Body of pancreas (tissue), 4 donors: ENCODE measurements around the gene PGBD1. TPM values are rescaled to one million over a fixed set of nuclear protein-coding genes. Genes with fewer than 3 reads are reported as not detected.
"Not testable (repeated sequence)": the region's sequence is repeated elsewhere in the genome, so short reads cannot be mapped to it uniquely, and the experiment has no call there.

Source experiments
- ATAC-seq: fragments of 150-250 bp; one replicate; pipeline ENCODE4 v1.9.1; 2016
- DNase-seq, 4 donors: peaks; one replicate each; pipeline ENCODE4 v3.0.0-alpha.2; 2019
- H3K27ac ChIP-seq, 4 donors: fragments of 200-600 bp; sonication (generic); 1 replicate in 3 of 4; 2 replicates in 1 of 4; pipeline versions ENCODE4 v1.5.1 to v1.6.1; 2016 to 2019; ENCODE audit warnings: mild to moderate bottlenecking in 1 of 4, mixed read lengths in 1 of 4, moderate library complexity in 1 of 4
- H3K27me3 ChIP-seq, 2 donors: fragments of 200-600 bp; sonication (generic); one replicate each; pipeline ENCODE4 v1.6.0; 2016; ENCODE audit warnings: mild to moderate bottlenecking in 1 of 2
- H3K36me3 ChIP-seq, 2 donors: fragments of 200-600 bp; sonication (generic); replicated peaks in 1 of 2; 2 replicates each; pipeline ENCODE4 v1.5.1; 2016; ENCODE audit warnings: low read depth in 2 of 2; ENCODE audit not compliant: insufficient read depth in 1 of 2
- H3K4me1 ChIP-seq: fragments of 200-600 bp; sonication (generic); one replicate; pipeline ENCODE4 v1.6.0; 2016
- H3K4me3 ChIP-seq, 2 donors: fragments of 200-600 bp; sonication (generic); 1 replicate in 1 of 2; 2 replicates in 1 of 2; pipeline ENCODE4 v1.5.1; 2016 to 2019
- H3K9me3 ChIP-seq, 3 donors: fragments of 200-600 bp; sonication (generic); 1 replicate in 2 of 3; 2 replicates in 1 of 3; pipeline ENCODE4 v1.5.1; 2016
- POLR2A ChIP-seq, 3 donors: fragments of 450-650 bp; IDR thresholded peaks; one replicate each; pipeline ENCODE4 v1.6.1; 2016; ENCODE audit warnings: antibody characterized with exemption in 3 of 3, mild to moderate bottlenecking in 2 of 3
- WGBS, 2 donors: methylation state at CpG; one replicate each; pipeline ENCODE4 v1.1.5; 2017; 5-methylcytosine and 5-hydroxymethylcytosine counted together
- intact Hi-C: fragments of 100-400 bp; cut with DNase I; formaldehyde crosslinking; loops from one replicate; pipeline ENCODE4 v1.15.1; 2023
- total RNA-seq, 2 donors: library from RNA; depleted of rRNA; stranded (reverse); fragments of >200 nt; gene quantifications; one replicate each; pipeline ENCODE4 v1.1.0, GENCODE V29; 2016
- TF ChIP-seq, protein P1 (sequence below), 7 experiments: fragments of 450-650 bp in 4 of 7; fragments of 200-600 bp in 3 of 7; sonication (generic) in 3 of 7; IDR thresholded peaks; one replicate each; pipeline ENCODE4 v1.5.1; 2016 to 2019; ENCODE audit warnings: antibody characterized with exemption in 7 of 7

Gene PGBD1
- total RNA-seq, 2 donors from 2014 or later, result 0.66 to 2.3 TPM

DNA sequence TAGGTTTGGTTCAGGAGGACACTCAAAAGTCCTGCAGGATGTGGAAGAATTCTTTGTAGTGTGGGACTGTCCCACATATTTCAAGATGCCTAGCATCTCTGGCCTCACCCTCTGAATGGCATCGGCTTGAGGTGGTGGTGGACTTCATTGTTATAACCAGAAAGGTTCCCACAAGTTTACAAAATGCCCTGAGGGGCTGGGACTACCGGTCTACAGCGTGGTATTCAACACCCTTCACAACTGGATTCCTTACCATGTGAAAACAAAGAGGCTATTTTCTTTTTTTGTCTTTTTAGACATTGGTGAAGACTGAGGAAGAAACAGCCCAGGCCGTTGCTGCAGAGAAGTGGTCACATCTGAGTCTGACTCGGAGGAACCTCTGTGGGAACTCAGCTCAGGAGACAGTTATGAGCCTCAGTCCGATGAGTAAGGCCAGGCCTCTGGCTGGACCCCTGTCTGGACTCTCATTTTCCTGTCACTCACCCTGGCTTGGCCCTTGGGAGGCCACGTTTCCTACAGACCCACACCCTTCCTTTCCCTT lies 15.2 kb downstream of the PGBD1 start:
- Histone ChIP-seq H3K27ac (no peak overlapping the region), H3K27me3 (no peaks in the 10 kb centered on the region), H3K9me3 (no peaks in the 10 kb centered on the region), H3K36me3 (no peaks in the 10 kb centered on the region), H3K4me1 (no peaks in the 10 kb centered on the region), H3K4me3 (no peak overlapping the region)
- 90 to 91% methylated on average over 7 of the region's 7 CpGs for WGBS, 2 donors
- intact Hi-C loops, result no loop called here
- ATAC-seq, result no peak
- TF ChIP-seq, protein P1, sequence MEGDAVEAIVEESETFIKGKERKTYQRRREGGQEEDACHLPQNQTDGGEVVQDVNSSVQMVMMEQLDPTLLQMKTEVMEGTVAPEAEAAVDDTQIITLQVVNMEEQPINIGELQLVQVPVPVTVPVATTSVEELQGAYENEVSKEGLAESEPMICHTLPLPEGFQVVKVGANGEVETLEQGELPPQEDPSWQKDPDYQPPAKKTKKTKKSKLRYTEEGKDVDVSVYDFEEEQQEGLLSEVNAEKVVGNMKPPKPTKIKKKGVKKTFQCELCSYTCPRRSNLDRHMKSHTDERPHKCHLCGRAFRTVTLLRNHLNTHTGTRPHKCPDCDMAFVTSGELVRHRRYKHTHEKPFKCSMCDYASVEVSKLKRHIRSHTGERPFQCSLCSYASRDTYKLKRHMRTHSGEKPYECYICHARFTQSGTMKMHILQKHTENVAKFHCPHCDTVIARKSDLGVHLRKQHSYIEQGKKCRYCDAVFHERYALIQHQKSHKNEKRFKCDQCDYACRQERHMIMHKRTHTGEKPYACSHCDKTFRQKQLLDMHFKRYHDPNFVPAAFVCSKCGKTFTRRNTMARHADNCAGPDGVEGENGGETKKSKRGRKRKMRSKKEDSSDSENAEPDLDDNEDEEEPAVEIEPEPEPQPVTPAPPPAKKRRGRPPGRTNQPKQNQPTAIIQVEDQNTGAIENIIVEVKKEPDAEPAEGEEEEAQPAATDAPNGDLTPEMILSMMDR (IDR thresholded peaks at IDR 0.05), result no peak
- TF ChIP-seq POLR2A (IDR thresholded peaks at IDR 0.05), result no peak
- no peak for DNase-seq

DNA sequence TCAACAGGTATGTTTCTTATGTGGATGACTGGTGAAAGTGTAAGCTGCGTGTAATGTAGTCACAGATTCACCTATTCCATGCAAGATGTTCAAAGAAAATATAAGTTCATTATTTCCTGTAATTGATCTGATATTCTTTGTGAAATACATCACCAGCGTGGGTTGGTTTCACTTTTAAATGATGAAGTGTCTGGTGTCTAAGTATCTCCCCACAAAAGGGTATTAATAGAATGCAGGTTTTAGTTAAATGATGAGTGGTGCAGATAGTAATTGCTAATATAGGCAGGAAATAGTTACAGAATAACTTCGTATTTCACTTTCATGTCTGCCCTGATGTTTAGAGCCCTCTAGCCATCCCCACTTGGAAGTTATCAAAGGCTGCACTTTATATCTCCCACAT lies 22.2 kb downstream of the PGBD1 start:
- H3K36me3 ChIP-seq, result no peaks in the 10 kb centered on the region
- no peak for DNase-seq
- no peak overlapping the region for H3K4me3 ChIP-seq
- no peak for TF ChIP-seq POLR2A (IDR thresholded peaks at IDR 0.05)
- TF ChIP-seq, protein P1 (IDR thresholded peaks at IDR 0.05), result no peak
- no peaks in the 10 kb centered on the region for H3K4me1 ChIP-seq
- 84 to 88% methylated on average over 3 of the region's 3 CpGs for WGBS, 2 donors
- peaks cover 0 to 14% (median 0%) of the 10 kb centered on the region in 3 donors for H3K9me3 ChIP-seq
- intact Hi-C loops, result no loop called here
- no peak overlapping the region for H3K27ac ChIP-seq
- no peak for ATAC-seq
- no peaks in the 10 kb centered on the region for H3K27me3 ChIP-seq

DNA sequence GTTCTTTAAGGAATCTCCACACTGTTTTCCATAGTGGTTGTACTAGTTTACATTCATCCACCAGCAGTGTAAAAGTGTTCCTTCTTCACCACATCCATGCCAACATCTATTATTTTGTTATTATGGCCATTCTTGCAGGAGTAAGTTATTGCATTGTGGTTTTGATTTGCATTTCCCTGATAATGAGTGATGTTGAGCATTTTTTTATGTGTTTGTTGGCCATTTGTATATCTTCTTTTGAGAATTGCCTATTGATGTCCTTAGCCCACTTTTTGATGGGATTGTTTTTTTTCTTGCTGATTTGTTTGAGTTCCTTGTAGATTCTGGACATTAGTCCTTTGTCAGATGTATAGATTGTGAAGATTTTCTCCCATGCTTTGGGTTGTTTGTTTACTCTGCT lies 25.0 kb downstream of the PGBD1 start:
- H3K36me3 ChIP-seq, H3K27ac ChIP-seq, H3K4me3 ChIP-seq, DNase-seq, H3K27me3 ChIP-seq, H3K4me1 ChIP-seq, intact Hi-C loops, ATAC-seq: not testable (repeated sequence)
- peaks cover 0 to 14% (median 0%) of the 10 kb centered on the region in 3 donors for H3K9me3 ChIP-seq

DNA sequence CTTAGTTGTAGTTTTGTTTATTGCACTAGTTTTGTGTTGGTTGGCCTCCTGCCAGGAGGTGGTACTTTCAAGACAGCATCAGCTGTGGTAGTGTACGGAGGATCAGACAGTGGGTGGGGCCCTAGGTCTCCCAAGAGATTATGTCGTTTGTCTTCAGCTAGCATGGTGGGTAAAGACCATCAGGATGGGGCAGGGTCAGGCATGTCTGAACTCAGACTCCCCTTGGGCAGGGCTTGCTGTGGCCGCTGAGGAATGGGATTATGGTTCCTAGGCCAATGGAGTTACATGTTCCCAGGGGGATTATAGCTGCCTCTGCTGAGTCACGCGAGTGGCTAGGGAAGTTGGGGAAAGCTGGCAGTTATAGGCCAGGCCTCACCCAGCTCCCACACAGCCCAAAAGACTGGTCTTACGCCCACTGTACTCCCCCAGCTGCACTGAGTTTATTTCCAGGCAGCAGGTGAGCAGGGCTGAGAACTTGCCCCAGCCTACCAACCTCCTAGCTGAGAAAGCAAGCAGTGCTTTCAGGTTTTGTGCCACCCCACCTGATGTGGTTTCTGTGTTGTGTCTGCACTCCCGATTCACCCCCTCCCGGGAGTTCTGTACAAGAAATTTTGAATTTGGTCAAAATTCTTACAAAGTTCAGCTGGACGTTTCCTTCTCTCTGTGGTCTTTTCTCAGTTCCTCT lies 29.9 kb downstream of the PGBD1 start:
- no peak for DNase-seq
- no peaks in the 10 kb centered on the region for H3K4me1 ChIP-seq
- 83 to 91% methylated on average over 9 of the region's 9 CpGs for WGBS, 2 donors
- H3K27me3 ChIP-seq, result no peaks in the 10 kb centered on the region
- no peak for ATAC-seq
- no peak overlapping the region for H3K27ac ChIP-seq
- peaks cover 0 to 9% (median 0%) of the 10 kb centered on the region in 3 donors for H3K9me3 ChIP-seq
- intact Hi-C loops, result no loop called here
- no peaks in the 10 kb centered on the region for H3K36me3 ChIP-seq
- TF ChIP-seq, protein P1 (IDR thresholded peaks at IDR 0.05), result no peak
- no peak for TF ChIP-seq POLR2A (IDR thresholded peaks at IDR 0.05)
- H3K4me3 ChIP-seq, result no peak overlapping the region

DNA sequence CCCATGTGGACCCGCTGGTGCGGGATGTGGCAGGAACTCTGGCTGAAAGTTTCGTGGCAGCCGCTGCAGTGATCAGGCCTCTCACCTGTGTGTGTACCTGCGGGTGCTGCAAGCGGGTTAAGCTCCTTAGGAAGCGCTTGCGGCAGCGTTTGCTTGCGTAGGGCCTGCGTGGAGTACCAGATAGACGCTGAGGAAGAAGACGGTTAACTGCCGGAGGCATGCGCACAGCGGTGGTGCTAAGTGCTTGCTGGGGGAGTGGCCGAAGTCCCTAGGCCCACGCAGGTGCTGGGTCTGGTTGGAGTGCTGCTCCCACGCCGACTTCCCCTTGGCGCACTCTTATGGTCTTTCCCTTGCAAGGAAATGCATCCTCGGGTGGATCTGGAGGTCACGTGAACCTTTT lies 31.6 kb downstream of the PGBD1 start:
- intact Hi-C loops, result no loop called here
- no peak overlapping the region for H3K4me3 ChIP-seq
- H3K4me1 ChIP-seq, result no peaks in the 10 kb centered on the region
- no peak for TF ChIP-seq POLR2A (IDR thresholded peaks at IDR 0.05)
- TF ChIP-seq, protein P1 (IDR thresholded peaks at IDR 0.05), result no peak
- no peak for ATAC-seq
- no peak for DNase-seq
- H3K27ac ChIP-seq, result no peak overlapping the region
- no peaks in the 10 kb centered on the region for H3K27me3 ChIP-seq
- peaks cover 0 to 3% (median 0%) of the 10 kb centered on the region in 3 donors for H3K9me3 ChIP-seq
- H3K36me3 ChIP-seq, result no peaks in the 10 kb centered on the region
- 87 to 91% methylated on average over 23 of the region's 23 CpGs for WGBS, 2 donors
